GM06990 (cell line): ENCODE data around the gene PPT1.
A peak's percentile ranks its signal among the peaks of the same experiment; 100 is the strongest.

Experiments used
- DNase-seq: peaks from one replicate; pipeline ENCODE4 v3.0.0-alpha.2; 2011; ENCODE audit not compliant: insufficient read length; ENCODE audit errors: extremely low read depth
- H3K27me3 ChIP-seq: replicated peaks from 2 replicates; pipeline ENCODE4 v1.6.0; 2011; ENCODE audit warnings: low read length; ENCODE audit not compliant: control insufficient read depth, insufficient read depth
- H3K36me3 ChIP-seq: 2 replicates; pipeline ENCODE4 v1.5.1; 2011; ENCODE audit warnings: low read length; ENCODE audit not compliant: control insufficient read depth, insufficient read depth
- H3K4me3 ChIP-seq: replicated peaks from 2 replicates; pipeline ENCODE4 v1.5.1; 2011; ENCODE audit warnings: low read depth, mild to moderate bottlenecking, control low read depth, low read length
- CTCF ChIP-seq: IDR thresholded peaks from 2 replicates; pipeline ENCODE4 v1.5.1; 2011; ENCODE audit warnings: low read length, control low read depth, mild to moderate bottlenecking, inconsistent platforms; ENCODE audit not compliant: insufficient read depth, poor library complexity, severe bottlenecking

PPT1 gene

GRCh38 chr1:40064797-40065499, 32.1 kb downstream of the PPT1 start:
- H3K27me3 ChIP-seq, result no peaks in the 10 kb centered on the region
- peak; percentile 47 for DNase-seq
- peaks cover 49% of the 10 kb centered on the region for H3K36me3 ChIP-seq
- no peak for TF ChIP-seq CTCF
- H3K4me3 ChIP-seq, result no peak overlapping the region

- no peaks in the 10 kb centered on the region for H3K27me3 ChIP-seq
- no peak for DNase-seq
- no peak for TF ChIP-seq CTCF
- no peak overlapping the region for H3K4me3 ChIP-seq
- H3K36me3 ChIP-seq, result peaks cover 27% of the 10 kb centered on the region
These were observed 36.9 kb downstream of the PPT1 start for GRCh38 chr1:40059960-40060750.

- DNase-seq, result peak; percentile 47
- peak; percentile 36 for TF ChIP-seq CTCF
- Histone ChIP-seq H3K4me3 (peak overlapping the region; percentile 15; the same call in 1 of the 2 replicates), H3K27me3 (no peaks in the 10 kb centered on the region), H3K36me3 (peaks cover 26% of the 10 kb centered on the region)
These were observed 37.6 kb downstream of the PPT1 start for GRCh38 chr1:40059338-40059959.

- H3K36me3 ChIP-seq, result peaks cover 18% of the 10 kb centered on the region
- no peak for DNase-seq
- H3K4me3 ChIP-seq, result no peak overlapping the region
- no peak for TF ChIP-seq CTCF
- H3K27me3 ChIP-seq, result no peaks in the 10 kb centered on the region
These were observed 38.4 kb downstream of the PPT1 start for GRCh38 chr1:40058453-40059337.

GRCh38 chr1:40058097-40058452, 39.0 kb downstream of the PPT1 start:
- no peaks in the 10 kb centered on the region for H3K27me3 ChIP-seq
- H3K4me3 ChIP-seq, result no peak overlapping the region
- TF ChIP-seq CTCF, result no peak
- DNase-seq, result no peak
- peaks cover 15% of the 10 kb centered on the region for H3K36me3 ChIP-seq
